Measurements from ENCODE around the gene PGM2.

DNA sequence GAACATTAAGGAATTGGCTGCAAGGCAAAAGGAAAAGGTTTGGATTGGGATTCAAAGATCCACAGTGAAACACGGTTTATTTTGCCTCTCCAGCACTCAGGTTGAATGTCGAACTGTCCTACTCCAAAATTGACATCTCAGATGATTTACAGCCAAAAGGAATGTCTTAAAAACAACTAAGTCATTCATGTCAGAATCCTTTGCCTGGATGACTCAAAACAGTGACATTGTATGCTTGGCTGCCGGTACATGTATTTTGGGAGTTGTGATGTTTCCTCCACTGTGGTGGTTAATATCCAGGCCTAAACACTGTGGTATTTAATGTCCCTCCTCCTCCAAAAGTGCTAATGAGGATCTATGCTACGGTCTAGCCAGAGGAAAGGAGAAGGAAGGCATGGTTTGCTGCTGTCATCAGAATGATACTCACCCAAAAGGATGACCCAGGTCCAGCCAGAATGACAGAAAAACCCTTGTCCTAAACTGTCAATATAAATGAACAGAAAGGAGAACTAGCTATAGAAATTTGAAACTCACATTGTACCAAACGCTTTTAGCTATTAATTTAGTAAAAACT is 20.9 kb downstream of the PGM2 start:
- TF ChIP-seq RAD21 (conservative IDR thresholded peaks at IDR 0.05): no peak
- TF ChIP-seq CTCF (IDR thresholded peaks at IDR 0.05; ENCODE audit: poor library complexity, severe bottlenecking): no peak
- TF ChIP-seq EP300 (conservative IDR thresholded peaks at IDR 0.05; ENCODE audit: poor library complexity, severe bottlenecking): no peak
- no peak for TF ChIP-seq TAF1 (IDR thresholded peaks at IDR 0.05; ENCODE audit: low read depth)
